Cardiac muscle cell (in vitro differentiated cells and primary cell): ENCODE results near the gene ADK. TPM values are rescaled to one million over a fixed set of nuclear protein-coding genes. Genes with fewer than 3 reads are reported as not detected.
A peak's percentile ranks its signal among the peaks of the same experiment; 100 is the strongest.

ENCODE experiments used
- DNase-seq, 2 donors: peaks; one replicate each; pipeline versions ENCODE4 v3.0.0 to v3.0.0-alpha.2; 2010 to 2017; ENCODE audit warnings: low read depth in 1 of 2, low spot score in 1 of 2
- H3K27ac ChIP-seq: fragments of 200-600 bp; sonication (generic); 2 replicates; pipeline ENCODE4 v1.5.1; 2016
- H3K27me3 ChIP-seq: fragments of 200-600 bp; sonication (generic); 2 replicates; pipeline ENCODE4 v1.6.0; 2016; ENCODE audit warnings: control low read depth
- H3K36me3 ChIP-seq: fragments of 200-600 bp; sonication (generic); 2 replicates; pipeline ENCODE4 v1.5.1; 2016; ENCODE audit warnings: control low read depth
- H3K4me1 ChIP-seq: fragments of 200-600 bp; sonication (generic); 2 replicates; pipeline ENCODE4 v1.8.1; 2017; ENCODE audit warnings: low read depth, mild to moderate bottlenecking, mixed run types
- H3K4me3 ChIP-seq: fragments of 200-600 bp; sonication (generic); 2 replicates; pipeline ENCODE4 v1.5.1; 2016; ENCODE audit warnings: mild to moderate bottlenecking
- H3K9me3 ChIP-seq: fragments of 200-600 bp; sonication (generic); 2 replicates; pipeline ENCODE4 v1.5.1; 2017; ENCODE audit warnings: low read depth, mild to moderate bottlenecking, control low read depth
- polyA plus RNA-seq: library from polyadenylated mRNA; unstranded; fragments of >200 nt; fragmentation: Nextera tagmentation; extraction: Ambion mirVana; gene quantifications from 2 replicates; pipeline ENCODE4 v1.2.1, GENCODE V29; 2016
- total RNA-seq: library from RNA; depleted of rRNA; stranded (reverse); fragments of >200 nt; gene quantifications from 2 replicates; pipeline ENCODE4 v1.2.3, GENCODE V29; 2016
- TF ChIP-seq, protein P1 (sequence below): IDR thresholded peaks from 2 replicates; pipeline ENCODE4 v1.5.1; 2012; ENCODE audit warnings: low read depth, mild to moderate bottlenecking, low read length

Gene ADK
- total and polyA plus RNA-seq, 2 experiments from 2014 or later, result 24.8 to 57.4 TPM

DNA sequence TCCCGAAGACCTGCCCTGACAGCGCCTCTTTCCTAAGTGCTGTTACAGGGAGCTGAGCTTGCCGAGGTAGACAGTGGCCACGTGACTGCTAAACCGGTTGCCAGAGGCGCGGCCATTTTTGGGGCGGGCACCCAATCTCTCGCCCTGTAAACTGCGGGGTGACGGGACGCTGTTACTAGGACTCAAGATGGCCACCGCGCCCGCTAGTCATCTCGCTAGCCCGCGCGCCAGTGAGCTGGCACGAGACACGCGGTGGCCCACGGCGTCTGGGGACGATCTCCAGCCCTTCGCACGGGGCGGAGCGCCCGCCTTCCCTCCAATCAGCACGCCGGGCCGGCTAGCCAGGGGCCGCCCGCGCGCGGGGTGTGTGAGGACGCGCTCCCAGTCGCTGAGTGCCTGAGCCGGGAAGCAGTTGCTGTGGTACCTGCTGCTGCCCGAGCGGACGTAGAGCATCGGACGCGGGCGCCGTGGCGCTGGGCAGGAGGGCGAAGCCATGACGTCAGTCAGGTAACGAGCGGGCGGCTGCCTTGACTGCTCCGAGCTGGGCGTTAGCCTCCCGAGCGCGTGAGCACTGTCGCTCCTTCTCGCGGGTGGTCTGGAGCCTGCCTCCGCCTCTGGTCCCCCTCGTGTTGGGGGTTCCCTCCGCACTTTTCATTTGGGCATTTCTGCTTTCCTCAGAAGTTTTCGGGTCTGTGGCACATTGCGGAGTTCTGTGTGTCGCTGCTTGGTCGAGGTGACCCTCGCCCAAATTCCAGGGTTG is 25.5 kb downstream of the ADK start:
- Histone ChIP-seq H3K27me3 (no peaks in the 10 kb centered on the region), H3K4me1 (peaks cover 7% of the 10 kb centered on the region), H3K27ac (peak overlapping the region; percentile 78), H3K4me3 (peak overlapping the region; percentile 55), H3K9me3 (no peaks in the 10 kb centered on the region), H3K36me3 (no peaks in the 10 kb centered on the region)
- peak; percentile 92 to 95 for DNase-seq
- TF ChIP-seq, protein P1, sequence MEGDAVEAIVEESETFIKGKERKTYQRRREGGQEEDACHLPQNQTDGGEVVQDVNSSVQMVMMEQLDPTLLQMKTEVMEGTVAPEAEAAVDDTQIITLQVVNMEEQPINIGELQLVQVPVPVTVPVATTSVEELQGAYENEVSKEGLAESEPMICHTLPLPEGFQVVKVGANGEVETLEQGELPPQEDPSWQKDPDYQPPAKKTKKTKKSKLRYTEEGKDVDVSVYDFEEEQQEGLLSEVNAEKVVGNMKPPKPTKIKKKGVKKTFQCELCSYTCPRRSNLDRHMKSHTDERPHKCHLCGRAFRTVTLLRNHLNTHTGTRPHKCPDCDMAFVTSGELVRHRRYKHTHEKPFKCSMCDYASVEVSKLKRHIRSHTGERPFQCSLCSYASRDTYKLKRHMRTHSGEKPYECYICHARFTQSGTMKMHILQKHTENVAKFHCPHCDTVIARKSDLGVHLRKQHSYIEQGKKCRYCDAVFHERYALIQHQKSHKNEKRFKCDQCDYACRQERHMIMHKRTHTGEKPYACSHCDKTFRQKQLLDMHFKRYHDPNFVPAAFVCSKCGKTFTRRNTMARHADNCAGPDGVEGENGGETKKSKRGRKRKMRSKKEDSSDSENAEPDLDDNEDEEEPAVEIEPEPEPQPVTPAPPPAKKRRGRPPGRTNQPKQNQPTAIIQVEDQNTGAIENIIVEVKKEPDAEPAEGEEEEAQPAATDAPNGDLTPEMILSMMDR, result no peak

DNA sequence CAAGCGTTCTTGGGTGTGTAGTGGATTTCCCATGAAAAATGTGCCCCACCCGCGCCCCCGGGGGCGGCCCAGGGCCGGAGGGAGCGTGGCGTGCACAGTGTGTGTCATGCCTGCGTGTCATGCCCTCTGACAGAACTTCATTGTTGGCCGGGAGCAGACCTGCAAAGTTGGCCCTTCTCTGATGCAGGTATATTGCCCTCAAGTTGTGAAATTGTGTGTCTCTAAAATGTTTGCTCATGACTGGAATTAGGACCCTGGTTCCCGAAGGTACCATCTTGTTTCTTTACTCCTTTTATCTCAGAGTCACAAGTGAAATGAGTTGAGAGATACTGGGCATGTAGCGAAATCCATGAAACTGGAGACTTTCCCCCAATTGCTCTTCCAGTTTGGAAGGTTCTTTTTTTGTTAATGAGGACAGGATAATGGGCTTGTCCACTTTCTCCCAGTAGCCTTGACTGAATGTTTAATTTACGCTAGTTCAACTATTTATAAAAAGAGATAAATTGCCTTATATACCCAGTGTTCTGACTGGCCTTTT is 26.2 kb downstream of the ADK start:
- H3K27ac ChIP-seq, result no peak overlapping the region
- H3K27me3 ChIP-seq, result no peaks in the 10 kb centered on the region
- peak in 1 of 2 donors; percentile 18 for DNase-seq
- no peaks in the 10 kb centered on the region for H3K36me3 ChIP-seq
- peak overlapping the region; percentile 55 for H3K4me3 ChIP-seq
- H3K9me3 ChIP-seq, result no peaks in the 10 kb centered on the region
- peaks cover 4% of the 10 kb centered on the region for H3K4me1 ChIP-seq
- TF ChIP-seq, protein P1, result no peak

DNA sequence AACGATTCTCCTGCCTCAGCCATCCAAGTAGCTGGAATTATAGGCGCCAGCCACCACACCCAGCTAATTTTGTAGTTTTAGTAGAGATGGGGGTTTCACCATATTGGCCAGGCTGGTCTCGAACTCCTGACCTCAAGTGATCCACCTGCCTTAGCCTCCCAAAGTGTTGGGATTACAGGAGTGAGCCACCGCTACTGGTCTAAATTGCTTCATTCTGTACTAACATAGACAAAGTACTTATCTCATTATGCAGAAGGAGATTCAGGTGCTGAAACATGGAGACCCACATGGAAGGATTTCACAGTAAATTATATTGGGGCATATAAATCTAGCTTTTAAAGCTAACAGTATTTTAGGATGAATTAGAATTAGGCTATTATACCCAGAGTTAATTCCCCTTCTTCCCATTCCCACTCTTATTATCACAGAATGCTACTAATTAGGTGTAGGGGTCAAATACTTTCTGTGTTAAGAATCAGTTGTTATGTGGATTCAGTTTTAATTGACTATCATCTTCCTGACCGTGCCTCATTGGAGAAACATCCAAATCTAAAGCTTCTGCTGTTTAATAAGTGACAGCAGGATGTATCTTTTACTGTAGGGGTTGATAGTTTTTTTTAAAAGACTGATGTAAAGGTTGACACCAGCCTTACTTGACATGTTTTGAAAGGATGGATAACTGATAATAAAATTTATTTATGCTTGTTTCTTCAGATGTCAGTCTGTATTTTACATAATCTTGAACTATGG is 27.2 kb downstream of the ADK start:
- DNase-seq, result no peak

DNA sequence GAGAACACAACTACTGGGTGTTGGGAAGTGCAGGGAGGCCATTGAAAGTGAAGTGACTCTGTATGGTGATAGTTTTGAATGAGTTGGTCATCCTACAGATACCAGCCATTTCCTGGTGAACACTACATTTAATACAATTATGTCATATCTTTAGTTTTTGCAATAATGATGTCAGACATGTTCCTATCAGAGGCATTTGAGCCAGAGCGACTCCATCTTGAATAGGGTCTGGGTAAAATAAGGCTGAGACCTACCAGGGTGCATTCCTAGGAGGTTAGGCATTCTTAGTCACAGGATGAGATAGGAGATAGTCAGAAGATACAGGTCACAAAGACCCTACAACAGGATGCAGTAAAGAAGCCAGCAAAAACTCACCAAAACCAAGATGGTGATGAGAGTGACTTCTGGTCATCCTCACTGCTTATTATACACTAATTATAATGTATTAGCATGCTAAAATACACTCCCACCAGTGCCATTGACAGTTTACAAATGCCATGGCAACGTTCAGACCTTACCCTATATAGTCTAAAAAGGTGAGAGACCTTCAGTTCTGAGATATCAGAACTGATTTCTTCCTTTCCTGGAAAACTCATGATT is 28.2 kb downstream of the ADK start:
- Histone ChIP-seq H3K4me3 (no peak overlapping the region), H3K9me3 (no peaks in the 10 kb centered on the region), H3K27ac (no peak overlapping the region), H3K27me3 (no peaks in the 10 kb centered on the region), H3K4me1 (peaks cover 4% of the 10 kb centered on the region), H3K36me3 (no peaks in the 10 kb centered on the region)
- DNase-seq, result no peak
- TF ChIP-seq, protein P1, result no peak

More for the DNA sequence above, 27.2 kb downstream of the ADK start:
- H3K4me1 ChIP-seq, result peaks cover 4% of the 10 kb centered on the region
- TF ChIP-seq, protein P1, result no peak
- H3K27me3 ChIP-seq, result no peaks in the 10 kb centered on the region
- H3K4me3 ChIP-seq, result no peak overlapping the region
- no peak overlapping the region for H3K27ac ChIP-seq
- no peaks in the 10 kb centered on the region for H3K9me3 ChIP-seq
- H3K36me3 ChIP-seq, result no peaks in the 10 kb centered on the region

DNA sequence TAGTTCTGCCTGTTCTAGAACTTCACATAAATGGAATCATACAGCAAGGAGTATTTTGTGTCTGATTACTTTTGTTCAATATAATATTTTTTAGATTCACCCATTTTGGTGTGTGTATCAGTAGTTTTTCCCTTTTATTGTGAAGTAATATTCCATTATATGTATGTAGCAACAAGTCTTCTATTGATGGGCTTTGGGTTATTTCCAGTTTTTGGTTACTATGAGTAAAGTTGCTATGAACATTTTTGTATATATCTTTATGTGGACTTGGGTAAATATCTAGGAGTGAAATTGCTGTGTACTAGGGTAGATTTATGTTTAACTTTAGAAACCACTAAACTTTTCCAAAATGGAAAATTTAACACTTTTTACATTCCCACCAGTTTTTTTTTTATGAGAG is 35.7 kb downstream of the ADK start:
- no peak for DNase-seq
- Histone ChIP-seq H3K9me3 (no peaks in the 10 kb centered on the region), H3K27ac (no peak overlapping the region), H3K36me3 (no peaks in the 10 kb centered on the region), H3K27me3 (no peaks in the 10 kb centered on the region), H3K4me3 (no peak overlapping the region), H3K4me1 (no peaks in the 10 kb centered on the region)
- TF ChIP-seq, protein P1, result no peak
